ENCODE results near the gene FBN2.

DNA sequence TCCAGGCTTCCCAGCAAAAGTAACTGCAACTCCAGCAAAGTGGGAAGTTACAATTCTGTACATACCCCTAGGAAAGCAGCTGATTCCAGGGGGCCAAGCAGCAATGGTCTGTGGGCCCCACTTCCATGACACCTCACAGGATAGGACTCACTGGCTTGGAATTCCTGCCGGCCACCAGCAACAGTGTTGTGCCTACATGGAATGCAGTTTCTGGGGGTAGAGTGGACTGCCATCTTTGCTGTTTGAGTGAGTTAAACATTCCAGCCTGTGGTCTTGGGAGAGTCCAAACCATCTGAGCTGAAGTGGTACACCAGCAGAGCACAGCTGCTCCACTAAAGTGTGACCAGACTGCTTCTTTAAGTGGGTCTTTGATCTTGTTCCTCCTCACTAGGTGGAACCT, 13.4 kb upstream of the FBN2 start:
- no peak for TF ChIP-seq POLR2AphosphoS5 (IDR thresholded peaks at IDR 0.05; ENCODE audit: borderline replicate concordance, low read depth, low read length)
- no peak for TF ChIP-seq FOXP2 (optimal IDR thresholded peaks at IDR 0.05; ENCODE audit: control extremely low read depth, extremely low read length, insufficient read depth)
